Uterus (tissue), 2 donors: Measurements from ENCODE around the gene EXOC1L.

Experiments used
- POLR2A ChIP-seq, 2 donors: fragments of 450-650 bp; IDR thresholded peaks; one replicate each; pipeline ENCODE4 v1.6.1; 2016; ENCODE audit warnings: antibody characterized with exemption in 2 of 2, mild to moderate bottlenecking in 1 of 2, moderate library complexity in 1 of 2
- TF ChIP-seq, protein P1 (sequence below), 4 experiments: fragments of 200-600 bp in 2 of 4; fragments of 450-650 bp in 2 of 4; sonication (generic) in 2 of 4; IDR thresholded peaks; one replicate each; pipeline ENCODE4 v1.5.1; 2016 to 2019; ENCODE audit warnings: antibody characterized with exemption in 4 of 4, mild to moderate bottlenecking in 2 of 4, moderate library complexity in 1 of 4

DNA sequence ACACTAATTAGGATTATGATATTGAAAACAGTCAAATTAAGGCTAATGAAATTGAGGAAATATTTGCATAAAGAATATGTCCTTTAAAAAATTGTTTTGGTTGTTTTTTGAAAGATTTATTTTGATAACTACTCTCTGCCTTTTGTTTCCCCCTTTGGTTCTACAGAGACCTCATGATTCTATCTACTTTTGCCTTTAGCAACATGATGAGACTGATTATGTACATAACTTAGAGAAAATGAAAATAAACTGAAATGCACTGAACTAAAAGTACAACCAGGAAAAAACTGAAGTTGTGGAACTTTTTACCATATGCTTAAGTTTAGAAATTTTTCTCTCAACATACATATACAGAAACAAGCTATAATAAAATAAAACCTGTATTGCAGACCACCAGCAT is 55.2 kb downstream of the EXOC1L start:
- TF ChIP-seq, protein P1, sequence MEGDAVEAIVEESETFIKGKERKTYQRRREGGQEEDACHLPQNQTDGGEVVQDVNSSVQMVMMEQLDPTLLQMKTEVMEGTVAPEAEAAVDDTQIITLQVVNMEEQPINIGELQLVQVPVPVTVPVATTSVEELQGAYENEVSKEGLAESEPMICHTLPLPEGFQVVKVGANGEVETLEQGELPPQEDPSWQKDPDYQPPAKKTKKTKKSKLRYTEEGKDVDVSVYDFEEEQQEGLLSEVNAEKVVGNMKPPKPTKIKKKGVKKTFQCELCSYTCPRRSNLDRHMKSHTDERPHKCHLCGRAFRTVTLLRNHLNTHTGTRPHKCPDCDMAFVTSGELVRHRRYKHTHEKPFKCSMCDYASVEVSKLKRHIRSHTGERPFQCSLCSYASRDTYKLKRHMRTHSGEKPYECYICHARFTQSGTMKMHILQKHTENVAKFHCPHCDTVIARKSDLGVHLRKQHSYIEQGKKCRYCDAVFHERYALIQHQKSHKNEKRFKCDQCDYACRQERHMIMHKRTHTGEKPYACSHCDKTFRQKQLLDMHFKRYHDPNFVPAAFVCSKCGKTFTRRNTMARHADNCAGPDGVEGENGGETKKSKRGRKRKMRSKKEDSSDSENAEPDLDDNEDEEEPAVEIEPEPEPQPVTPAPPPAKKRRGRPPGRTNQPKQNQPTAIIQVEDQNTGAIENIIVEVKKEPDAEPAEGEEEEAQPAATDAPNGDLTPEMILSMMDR (IDR thresholded peaks at IDR 0.05), result no peak
- TF ChIP-seq POLR2A (IDR thresholded peaks at IDR 0.05), result no peak
